ENCODE measurements around the gene ULK1. TPM values are rescaled to one million over a fixed set of nuclear protein-coding genes. Genes with fewer than 3 reads are reported as not detected.

The ULK1 gene
- total and polyA plus RNA-seq, 2 of the 13 experiments (the other 11 are each of a cell fraction or from before 2014, with no cell fraction given): 2.8 to 10.1 TPM

DNA sequence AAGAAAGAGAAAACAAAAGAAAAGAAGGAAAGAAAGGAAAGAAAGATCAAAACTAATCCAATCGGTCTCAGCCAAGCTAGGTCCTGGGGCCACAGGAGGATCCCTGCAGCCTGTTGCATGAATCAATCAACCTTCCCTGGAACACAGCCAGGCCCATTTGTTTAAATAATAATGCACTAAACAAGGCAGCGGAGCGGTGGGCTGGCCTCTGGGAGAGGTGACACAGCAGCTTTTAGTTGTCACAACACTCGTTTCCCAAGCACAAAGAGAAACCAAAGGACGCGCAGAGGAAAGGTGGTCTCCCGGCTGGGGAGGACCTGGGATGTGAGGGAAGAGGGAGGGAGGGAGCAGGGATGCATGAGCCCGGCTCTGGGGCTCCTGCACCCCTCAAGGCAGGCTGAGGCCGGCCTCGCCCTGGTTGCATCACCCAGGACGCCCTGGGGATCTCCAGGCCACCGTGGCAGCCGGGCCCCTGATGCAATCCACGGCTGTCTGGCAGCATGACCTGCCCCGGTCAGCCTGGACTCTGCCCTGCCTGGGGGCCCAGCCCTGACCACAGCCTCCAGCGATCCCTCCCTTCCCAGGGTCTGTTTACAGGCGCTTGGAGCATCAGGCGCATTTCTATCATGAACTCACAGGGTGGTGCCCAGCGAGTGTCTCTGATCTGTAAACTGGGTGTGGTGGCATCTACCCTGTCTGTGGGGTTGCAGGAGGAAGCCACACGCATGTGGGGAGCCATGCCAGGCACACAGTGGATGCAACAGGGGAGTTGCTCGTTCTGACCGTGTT lies 33.8 kb upstream of the ULK1 start (continued):
- 0 out of 2 replicates have a peak, but pooled peaks have one; percentile 24 for TF ChIP-seq ZBTB49 (CRISPR knock-in tag; IDR thresholded peaks at IDR 0.05; ENCODE audit: borderline replicate concordance)
- TF ChIP-seq RFX1 (IDR thresholded peaks at IDR 0.05): no peak; the same call in 1 of the 2 replicates
- TF ChIP-seq, protein P1, sequence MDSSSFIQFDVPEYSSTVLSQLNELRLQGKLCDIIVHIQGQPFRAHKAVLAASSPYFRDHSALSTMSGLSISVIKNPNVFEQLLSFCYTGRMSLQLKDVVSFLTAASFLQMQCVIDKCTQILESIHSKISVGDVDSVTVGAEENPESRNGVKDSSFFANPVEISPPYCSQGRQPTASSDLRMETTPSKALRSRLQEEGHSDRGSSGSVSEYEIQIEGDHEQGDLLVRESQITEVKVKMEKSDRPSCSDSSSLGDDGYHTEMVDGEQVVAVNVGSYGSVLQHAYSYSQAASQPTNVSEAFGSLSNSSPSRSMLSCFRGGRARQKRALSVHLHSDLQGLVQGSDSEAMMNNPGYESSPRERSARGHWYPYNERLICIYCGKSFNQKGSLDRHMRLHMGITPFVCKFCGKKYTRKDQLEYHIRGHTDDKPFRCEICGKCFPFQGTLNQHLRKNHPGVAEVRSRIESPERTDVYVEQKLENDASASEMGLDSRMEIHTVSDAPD (CRISPR knock-in tag; IDR thresholded peaks at IDR 0.05): peak; percentile 81
- TF ChIP-seq ZHX1 (CRISPR knock-in tag; IDR thresholded peaks at IDR 0.05; ENCODE audit: low read depth): peak; percentile 91
- TF ChIP-seq, protein P2, sequence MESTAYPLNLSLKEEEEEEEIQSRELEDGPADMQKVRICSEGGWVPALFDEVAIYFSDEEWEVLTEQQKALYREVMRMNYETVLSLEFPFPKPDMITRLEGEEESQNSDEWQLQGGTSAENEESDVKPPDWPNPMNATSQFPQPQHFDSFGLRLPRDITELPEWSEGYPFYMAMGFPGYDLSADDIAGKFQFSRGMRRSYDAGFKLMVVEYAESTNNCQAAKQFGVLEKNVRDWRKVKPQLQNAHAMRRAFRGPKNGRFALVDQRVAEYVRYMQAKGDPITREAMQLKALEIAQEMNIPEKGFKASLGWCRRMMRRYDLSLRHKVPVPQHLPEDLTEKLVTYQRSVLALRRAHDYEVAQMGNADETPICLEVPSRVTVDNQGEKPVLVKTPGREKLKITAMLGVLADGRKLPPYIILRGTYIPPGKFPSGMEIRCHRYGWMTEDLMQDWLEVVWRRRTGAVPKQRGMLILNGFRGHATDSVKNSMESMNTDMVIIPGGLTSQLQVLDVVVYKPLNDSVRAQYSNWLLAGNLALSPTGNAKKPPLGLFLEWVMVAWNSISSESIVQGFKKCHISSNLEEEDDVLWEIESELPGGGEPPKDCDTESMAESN (CRISPR knock-in tag; conservative IDR thresholded peaks at IDR 0.05): peak; percentile 96
- no peak for TF ChIP-seq GRHL1 (CRISPR knock-in tag; conservative IDR thresholded peaks at IDR 0.05)
- no peak for TF ChIP-seq ZNF570 (CRISPR knock-in tag; IDR thresholded peaks at IDR 0.05; ENCODE audit: borderline replicate concordance)
- TF ChIP-seq BHLHE40 (IDR thresholded peaks at IDR 0.05; ENCODE audit: low read length): peak; percentile 74
- TF ChIP-seq ZBTB42 (CRISPR knock-in tag; IDR thresholded peaks at IDR 0.05): 0 out of 2 replicates have a peak, but pooled peaks have one; percentile 46
- TF ChIP-seq ZNF569 (CRISPR knock-in tag; IDR thresholded peaks at IDR 0.05; ENCODE audit: borderline replicate concordance): no peak
- peak; percentile 73 to 86 for TF ChIP-seq POLR2A (IDR thresholded peaks at IDR 0.05; ENCODE audit: insufficient read depth in 1 of 2, low read depth in 2 of 2, low read length in 2 of 2)
- TF ChIP-seq ZMAT3 (CRISPR knock-in tag; conservative IDR thresholded peaks at IDR 0.05): peak; percentile 87
- no peak for TF ChIP-seq PCBP2 (optimal IDR thresholded peaks at IDR 0.05; ENCODE audit: low read depth, low read length, poor library complexity, severe bottlenecking)
- peak; percentile 66; the same call in 1 of the 2 replicates for TF ChIP-seq ZNF264 (CRISPR knock-in tag; IDR thresholded peaks at IDR 0.05)
- TF ChIP-seq ZNF788 (CRISPR knock-in tag; IDR thresholded peaks at IDR 0.05; ENCODE audit: borderline replicate concordance): peak; percentile 98

Data from HepG2 (cell line).